ENCODE data around the gene ACSL4.
"Not testable (repeated sequence)": the region's sequence is repeated elsewhere in the genome, so short reads cannot be mapped to it uniquely, and the experiment has no call there.

The ACSL4 gene

DNA sequence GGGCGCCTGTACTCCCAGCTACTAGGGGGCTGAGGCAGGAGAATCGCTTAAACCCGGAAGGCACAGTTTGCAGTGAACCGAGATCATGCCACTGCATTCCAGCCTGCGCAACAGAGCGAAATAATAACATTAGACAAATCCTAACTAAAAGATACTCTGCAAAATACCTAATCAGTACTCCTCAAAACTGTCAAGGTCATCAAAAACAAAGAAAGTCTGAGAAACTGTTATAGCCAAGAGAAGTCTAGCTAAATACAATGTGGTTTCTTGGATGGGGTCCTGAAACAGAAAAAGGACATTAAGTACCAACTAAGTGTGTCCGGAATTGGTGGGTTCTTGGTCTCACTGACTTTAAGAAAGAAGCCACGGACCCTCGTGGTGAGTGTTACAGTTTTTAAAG lies 14.6 kb upstream of the ACSL4 start:
- no peak overlapping the region for H3K4me3 ChIP-seq (ENCODE audit: low read depth, low read length)
- TF ChIP-seq, protein P1, sequence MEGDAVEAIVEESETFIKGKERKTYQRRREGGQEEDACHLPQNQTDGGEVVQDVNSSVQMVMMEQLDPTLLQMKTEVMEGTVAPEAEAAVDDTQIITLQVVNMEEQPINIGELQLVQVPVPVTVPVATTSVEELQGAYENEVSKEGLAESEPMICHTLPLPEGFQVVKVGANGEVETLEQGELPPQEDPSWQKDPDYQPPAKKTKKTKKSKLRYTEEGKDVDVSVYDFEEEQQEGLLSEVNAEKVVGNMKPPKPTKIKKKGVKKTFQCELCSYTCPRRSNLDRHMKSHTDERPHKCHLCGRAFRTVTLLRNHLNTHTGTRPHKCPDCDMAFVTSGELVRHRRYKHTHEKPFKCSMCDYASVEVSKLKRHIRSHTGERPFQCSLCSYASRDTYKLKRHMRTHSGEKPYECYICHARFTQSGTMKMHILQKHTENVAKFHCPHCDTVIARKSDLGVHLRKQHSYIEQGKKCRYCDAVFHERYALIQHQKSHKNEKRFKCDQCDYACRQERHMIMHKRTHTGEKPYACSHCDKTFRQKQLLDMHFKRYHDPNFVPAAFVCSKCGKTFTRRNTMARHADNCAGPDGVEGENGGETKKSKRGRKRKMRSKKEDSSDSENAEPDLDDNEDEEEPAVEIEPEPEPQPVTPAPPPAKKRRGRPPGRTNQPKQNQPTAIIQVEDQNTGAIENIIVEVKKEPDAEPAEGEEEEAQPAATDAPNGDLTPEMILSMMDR (IDR thresholded peaks at IDR 0.05; ENCODE audit: control insufficient read depth, extremely low read depth, insufficient read depth): no peak
- no peak for DNase-seq (ENCODE audit: low read depth)

DNA sequence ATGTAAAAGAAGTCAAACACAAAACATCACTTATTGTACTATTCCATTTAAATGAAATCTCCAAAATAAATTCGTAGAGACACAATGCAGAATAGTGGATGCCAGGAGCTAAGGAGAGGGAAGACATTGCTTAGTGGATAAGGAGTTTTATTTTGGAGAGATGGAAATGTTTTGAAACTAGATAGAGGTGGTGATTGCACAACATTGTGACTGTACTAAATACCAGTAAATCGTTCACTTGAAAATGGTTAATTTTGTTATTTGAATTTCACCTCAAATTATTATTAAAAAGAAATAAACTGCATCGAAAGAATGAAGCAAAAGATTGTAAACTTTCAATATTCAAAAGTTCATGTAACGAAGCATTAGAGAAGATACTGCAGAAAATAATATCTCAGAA lies 9.7 kb upstream of the ACSL4 start:
- H3K4me3 ChIP-seq (ENCODE audit: low read depth, low read length): no peak overlapping the region
- DNase-seq (ENCODE audit: low read depth): no peak
- TF ChIP-seq, protein P1 (IDR thresholded peaks at IDR 0.05; ENCODE audit: control insufficient read depth, extremely low read depth, insufficient read depth): no peak

DNA sequence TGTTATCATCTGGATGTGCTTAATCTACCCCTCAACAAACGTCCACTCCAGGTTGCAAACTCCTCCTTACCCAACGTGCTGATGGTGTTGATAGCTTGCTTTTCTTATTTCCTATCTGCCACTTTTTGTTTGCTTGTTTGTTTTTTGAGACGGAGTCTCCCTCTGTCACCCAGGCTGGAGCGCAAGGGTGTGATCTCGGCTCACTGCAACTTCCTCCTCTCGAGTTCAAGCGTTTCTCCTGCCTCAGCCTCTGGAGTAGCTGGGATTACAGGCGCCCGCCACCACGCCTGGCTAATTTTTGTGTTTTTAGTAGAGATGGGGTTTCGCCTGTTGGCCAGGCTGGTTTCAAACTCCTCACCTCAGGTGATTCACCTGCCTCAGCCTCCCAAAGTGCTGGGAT lies 7.8 kb upstream of the ACSL4 start:
- not testable (repeated sequence) for DNase-seq (ENCODE audit: low read depth); H3K4me3 ChIP-seq (ENCODE audit: low read depth, low read length)

DNA sequence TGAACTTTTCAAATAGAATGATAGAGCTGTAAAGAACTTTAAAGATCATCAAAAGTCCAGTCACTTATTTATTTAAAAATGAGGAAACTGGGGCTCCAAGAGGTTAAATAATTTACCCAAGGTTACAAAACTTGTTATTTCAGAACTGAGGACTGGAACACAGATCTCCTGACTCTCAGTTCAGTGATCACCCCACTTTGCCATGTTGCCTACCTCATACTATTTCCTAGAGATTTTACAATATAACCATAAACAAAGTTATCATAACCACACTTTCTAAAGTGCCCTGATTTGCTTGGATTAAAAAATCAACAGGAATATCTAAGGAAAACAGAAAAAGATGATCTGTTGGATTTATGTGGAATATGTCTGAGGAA lies 7.4 kb upstream of the ACSL4 start:
- TF ChIP-seq, protein P1 (IDR thresholded peaks at IDR 0.05; ENCODE audit: control insufficient read depth, extremely low read depth, insufficient read depth): no peak
- no peak overlapping the region for H3K4me3 ChIP-seq (ENCODE audit: low read depth, low read length)
- DNase-seq (ENCODE audit: low read depth): no peak

DNA sequence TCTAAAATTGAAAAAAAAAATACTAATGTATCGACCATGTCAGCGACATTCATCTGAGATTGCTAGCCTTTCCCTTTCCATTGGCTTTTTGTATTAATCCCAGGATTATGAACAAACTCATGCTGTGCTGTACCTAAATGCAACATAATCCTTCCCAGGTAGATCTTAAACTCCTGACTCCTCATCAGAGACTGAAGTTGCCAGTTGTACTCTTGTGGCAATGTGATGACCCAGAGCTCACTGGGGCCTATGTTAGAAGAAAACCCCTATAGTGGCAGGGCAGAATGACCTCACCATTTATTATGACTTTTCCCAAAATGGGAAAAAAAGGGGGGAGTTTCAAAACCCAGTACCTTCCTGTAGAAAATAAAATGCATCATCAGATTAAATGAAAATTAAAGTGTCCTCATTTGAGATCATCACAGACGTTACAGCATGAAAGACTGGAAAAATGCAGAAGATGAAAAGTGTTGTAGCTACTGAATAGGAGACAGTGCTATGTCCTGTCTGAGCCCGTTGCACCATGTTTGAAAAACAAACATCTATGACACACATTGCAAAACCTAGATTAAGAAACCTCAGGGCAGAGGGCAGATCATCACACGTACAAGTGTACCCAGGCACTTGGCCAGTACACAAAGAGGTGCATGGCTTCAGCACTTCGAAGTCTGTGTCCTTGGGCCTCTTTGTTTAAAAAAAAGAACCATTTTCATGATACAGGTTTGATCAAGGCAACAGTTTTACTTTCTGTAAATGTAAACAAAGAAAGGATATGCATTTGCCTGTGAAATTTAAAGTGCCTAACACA lies 6.8 kb upstream of the ACSL4 start:
- TF ChIP-seq, protein P1 (IDR thresholded peaks at IDR 0.05; ENCODE audit: control insufficient read depth, extremely low read depth, insufficient read depth): no peak
- peak; percentile 80 for DNase-seq (ENCODE audit: low read depth)
- H3K4me3 ChIP-seq (ENCODE audit: low read depth, low read length): no peak overlapping the region

DNA sequence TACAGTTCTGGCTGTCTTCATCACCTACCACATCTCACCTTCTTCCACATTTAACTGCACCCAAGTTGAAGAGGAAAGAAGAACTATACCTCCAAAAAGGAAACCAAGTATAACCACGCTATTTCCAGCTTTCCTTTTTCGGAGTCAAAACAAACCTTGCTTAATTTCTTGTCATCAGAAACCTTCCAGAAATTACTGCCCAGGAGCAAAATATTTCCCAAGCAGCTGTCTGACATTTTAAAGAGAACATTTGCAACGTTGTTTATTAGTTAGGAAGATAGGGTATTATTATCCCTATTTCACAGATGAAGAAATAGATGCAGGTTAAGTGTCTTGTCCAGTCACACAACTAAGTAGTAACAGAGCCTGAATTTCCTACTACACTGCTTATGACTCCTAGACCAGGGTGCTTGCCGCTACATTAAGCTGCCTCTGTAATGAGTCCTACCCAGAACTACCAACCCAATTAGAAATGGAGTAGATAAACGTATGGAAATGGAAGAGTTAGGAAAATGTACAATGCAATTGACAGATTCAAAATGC lies 2.2 kb upstream of the ACSL4 start:
- TF ChIP-seq, protein P1 (IDR thresholded peaks at IDR 0.05; ENCODE audit: control insufficient read depth, extremely low read depth, insufficient read depth): no peak
- no peak overlapping the region for H3K4me3 ChIP-seq (ENCODE audit: low read depth, low read length)
- no peak for DNase-seq (ENCODE audit: low read depth)

DNA sequence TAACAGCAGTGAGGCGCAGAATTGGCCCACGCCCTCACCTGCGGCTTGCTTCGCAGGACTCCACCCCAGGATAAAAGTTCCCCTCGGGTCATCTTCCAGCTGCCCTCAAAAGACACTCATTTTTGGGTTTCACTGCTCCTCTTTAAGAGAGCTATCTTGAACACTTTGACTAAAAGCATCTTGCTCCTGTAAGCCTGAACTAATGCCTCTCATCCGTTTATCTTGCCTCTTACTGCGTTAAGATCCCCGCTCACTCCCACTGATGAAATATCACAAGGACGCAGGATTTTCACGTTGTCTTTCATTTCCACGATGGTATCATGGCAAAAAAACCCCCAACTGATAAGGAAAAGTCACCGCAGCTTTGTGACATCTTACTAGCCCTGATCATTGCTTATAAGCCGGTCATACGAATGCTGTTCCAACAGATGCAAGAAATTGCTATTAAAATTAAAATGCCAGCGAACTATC lies 591 bp upstream of the ACSL4 start:
- no peak for DNase-seq (ENCODE audit: low read depth)
- peak overlapping the region; percentile 49 for H3K4me3 ChIP-seq (ENCODE audit: low read depth, low read length)
- TF ChIP-seq, protein P1 (IDR thresholded peaks at IDR 0.05; ENCODE audit: control insufficient read depth, extremely low read depth, insufficient read depth): no peak

All from LNCaP clone FGC (cell line).